Stimulated activated memory B cell treated with anti-CD40 and anti-IgM and Interleukin-4, amounts not matched to agents 10 μg/mL and 1 μg/mL and 100 μg/mL, for 72 hours (primary cell): Measurements from ENCODE around the gene PRKG2.

ENCODE experiments used
- ATAC-seq: fragments of 150-1000 bp; cut with Tn5 transposase; 2 replicates; pipeline ENCODE4 v1.10.0; 2021
- H3K27ac Mint-ChIP-seq: one replicate; pipeline ENCODE4 v1.8.0; 2022; ENCODE audit warnings: mild to moderate bottlenecking, mixed read lengths
- H3K27me3 Mint-ChIP-seq: one replicate; pipeline ENCODE4 v1.8.0; 2022; ENCODE audit warnings: mixed read lengths
- H3K36me3 Mint-ChIP-seq: one replicate; pipeline ENCODE4 v1.8.0; 2022; ENCODE audit warnings: mixed read lengths
- H3K4me1 Mint-ChIP-seq: one replicate; pipeline ENCODE4 v1.8.0; 2022; ENCODE audit warnings: mixed read lengths
- H3K4me3 Mint-ChIP-seq: one replicate; pipeline ENCODE4 v1.8.0; 2022; ENCODE audit warnings: mild to moderate bottlenecking, moderate library complexity, mixed read lengths
- H3K9me3 Mint-ChIP-seq: one replicate; pipeline ENCODE4 v1.8.0; 2022; ENCODE audit warnings: mixed read lengths

PRKG2 gene

GRCh38 chr4:81149976-81150375 lies 65.0 kb downstream of the PRKG2 start:
- no peaks in the 10 kb centered on the region for H3K36me3 Mint-ChIP-seq
- H3K27me3 Mint-ChIP-seq = no peaks in the 10 kb centered on the region
- H3K27ac Mint-ChIP-seq = no peak overlapping the region
- H3K4me1 Mint-ChIP-seq = no peaks in the 10 kb centered on the region
- no peak for ATAC-seq
- no peak overlapping the region for H3K4me3 Mint-ChIP-seq
- no peaks in the 10 kb centered on the region for H3K9me3 Mint-ChIP-seq

- no peak overlapping the region for H3K27ac Mint-ChIP-seq
- ATAC-seq = no peak
- no peaks in the 10 kb centered on the region for H3K36me3 Mint-ChIP-seq
- no peaks in the 10 kb centered on the region for H3K4me1 Mint-ChIP-seq
- no peaks in the 10 kb centered on the region for H3K9me3 Mint-ChIP-seq
- H3K4me3 Mint-ChIP-seq = no peak overlapping the region
- no peaks in the 10 kb centered on the region for H3K27me3 Mint-ChIP-seq
Observed at GRCh38 chr4:81148576-81148975, 66.4 kb downstream of the PRKG2 start.

DNA sequence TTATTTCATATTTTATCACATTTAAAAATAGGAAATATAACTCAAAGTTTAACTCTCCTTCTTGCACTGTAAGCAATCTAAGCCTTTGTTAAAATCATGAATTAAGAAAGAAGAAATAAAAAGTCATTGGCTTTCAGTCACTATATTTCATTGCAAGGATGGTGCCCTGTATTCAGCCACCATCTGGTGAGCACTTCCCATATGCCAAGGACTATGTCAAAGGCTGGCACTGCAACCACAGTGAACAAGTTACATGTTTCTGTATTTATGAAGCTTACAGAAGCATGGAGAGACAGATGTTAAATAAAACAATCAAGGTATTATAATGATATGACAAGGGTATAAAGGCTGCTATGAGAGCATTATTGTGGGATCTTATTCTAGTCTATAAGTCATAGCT lies 68.6 kb downstream of the PRKG2 start:
- no peaks in the 10 kb centered on the region for H3K9me3 Mint-ChIP-seq
- H3K4me3 Mint-ChIP-seq = no peak overlapping the region
- ATAC-seq = no peak
- H3K4me1 Mint-ChIP-seq = no peaks in the 10 kb centered on the region
- no peaks in the 10 kb centered on the region for H3K36me3 Mint-ChIP-seq
- no peak overlapping the region for H3K27ac Mint-ChIP-seq
- no peaks in the 10 kb centered on the region for H3K27me3 Mint-ChIP-seq

GRCh38 chr4:81143183-81143582 lies 71.8 kb downstream of the PRKG2 start:
- no peaks in the 10 kb centered on the region for H3K36me3 Mint-ChIP-seq
- H3K4me3 Mint-ChIP-seq = no peak overlapping the region
- H3K27me3 Mint-ChIP-seq = peaks cover 2% of the 10 kb centered on the region
- H3K27ac Mint-ChIP-seq = no peak overlapping the region
- H3K4me1 Mint-ChIP-seq = no peaks in the 10 kb centered on the region
- H3K9me3 Mint-ChIP-seq = no peaks in the 10 kb centered on the region
- no peak for ATAC-seq

DNA sequence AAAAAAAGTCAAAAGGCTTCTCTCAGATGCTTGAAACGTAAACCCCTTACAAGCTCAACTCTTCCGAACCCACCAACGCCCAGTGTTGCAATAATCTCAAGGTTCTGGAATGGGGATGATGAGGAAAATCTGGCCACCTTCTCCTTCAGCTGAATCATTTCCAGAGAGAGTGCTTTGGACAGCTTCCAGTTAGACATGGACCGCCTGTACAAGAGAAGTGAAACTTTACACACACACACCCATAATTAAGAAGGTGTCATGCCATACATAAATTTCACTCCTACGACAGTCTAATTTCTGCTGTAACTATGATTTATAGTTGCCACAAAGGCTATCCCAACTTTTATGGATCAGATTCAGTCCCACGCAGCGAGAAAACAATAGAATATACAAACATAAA lies 72.3 kb downstream of the PRKG2 start:
- no peak for ATAC-seq
- Mint-ChIP-seq H3K4me1 (no peaks in the 10 kb centered on the region), H3K4me3 (no peak overlapping the region), H3K27me3 (peaks cover 7% of the 10 kb centered on the region), H3K9me3 (no peaks in the 10 kb centered on the region), H3K36me3 (no peaks in the 10 kb centered on the region), H3K27ac (no peak overlapping the region)

GRCh38 chr4:81137894-81138293 lies 77.1 kb downstream of the PRKG2 start:
- Mint-ChIP-seq H3K4me1 (no peaks in the 10 kb centered on the region), H3K36me3 (no peaks in the 10 kb centered on the region), H3K9me3 (no peaks in the 10 kb centered on the region), H3K27me3 (peaks cover 8% of the 10 kb centered on the region), H3K27ac (no peak overlapping the region), H3K4me3 (no peak overlapping the region)
- ATAC-seq = no peak

DNA sequence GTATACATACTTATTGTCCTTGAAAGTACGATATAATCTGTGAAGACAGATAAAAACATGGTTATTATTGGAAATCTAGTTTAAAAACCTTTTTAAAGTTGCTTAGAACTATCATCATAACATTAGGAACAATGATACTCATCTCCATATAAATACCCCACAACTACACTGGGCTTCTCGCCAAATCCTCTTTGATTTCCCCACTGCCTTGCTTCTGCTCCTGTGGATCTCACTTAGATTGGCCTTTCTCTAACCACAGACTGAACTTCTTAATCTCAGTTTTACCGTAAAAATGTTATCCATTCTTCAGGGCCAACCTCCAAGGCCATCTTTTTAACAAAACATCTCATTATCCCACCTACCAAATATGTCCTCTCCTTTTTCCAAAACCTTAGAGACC lies 77.6 kb downstream of the PRKG2 start:
- Mint-ChIP-seq H3K4me3 (no peak overlapping the region), H3K4me1 (no peaks in the 10 kb centered on the region), H3K27ac (no peak overlapping the region), H3K36me3 (no peaks in the 10 kb centered on the region), H3K9me3 (no peaks in the 10 kb centered on the region), H3K27me3 (peaks cover 8% of the 10 kb centered on the region)
- no peak for ATAC-seq

- H3K4me1 Mint-ChIP-seq = no peaks in the 10 kb centered on the region
- no peaks in the 10 kb centered on the region for H3K9me3 Mint-ChIP-seq
- no peaks in the 10 kb centered on the region for H3K36me3 Mint-ChIP-seq
- H3K27ac Mint-ChIP-seq = no peak overlapping the region
- no peak overlapping the region for H3K4me3 Mint-ChIP-seq
- ATAC-seq = no peak
- peaks cover 8% of the 10 kb centered on the region for H3K27me3 Mint-ChIP-seq
Observed at GRCh38 chr4:81136161-81136905, 78.7 kb downstream of the PRKG2 start.

DNA sequence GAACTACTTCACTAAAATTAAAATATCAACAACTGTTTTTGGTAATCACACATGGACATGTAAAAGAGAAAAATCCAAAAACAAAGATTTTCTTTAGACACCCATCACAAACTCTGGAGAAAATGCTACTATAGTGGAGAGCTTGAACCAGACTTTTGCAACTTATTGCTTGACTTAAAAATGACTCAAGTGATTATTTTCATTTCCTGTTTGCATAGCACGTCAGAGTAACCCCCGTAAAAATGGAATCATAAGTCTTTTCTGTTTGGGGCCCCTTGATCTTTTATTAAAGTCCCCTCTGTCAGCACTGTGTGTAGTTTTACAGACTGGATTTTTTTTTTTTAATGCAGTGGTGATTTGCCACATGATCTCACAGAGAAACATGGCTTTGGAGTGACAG lies 79.5 kb downstream of the PRKG2 start:
- Mint-ChIP-seq H3K36me3 (no peaks in the 10 kb centered on the region), H3K4me1 (no peaks in the 10 kb centered on the region), H3K9me3 (no peaks in the 10 kb centered on the region), H3K4me3 (no peak overlapping the region), H3K27ac (no peak overlapping the region), H3K27me3 (peaks cover 8% of the 10 kb centered on the region)
- ATAC-seq = no peak

DNA sequence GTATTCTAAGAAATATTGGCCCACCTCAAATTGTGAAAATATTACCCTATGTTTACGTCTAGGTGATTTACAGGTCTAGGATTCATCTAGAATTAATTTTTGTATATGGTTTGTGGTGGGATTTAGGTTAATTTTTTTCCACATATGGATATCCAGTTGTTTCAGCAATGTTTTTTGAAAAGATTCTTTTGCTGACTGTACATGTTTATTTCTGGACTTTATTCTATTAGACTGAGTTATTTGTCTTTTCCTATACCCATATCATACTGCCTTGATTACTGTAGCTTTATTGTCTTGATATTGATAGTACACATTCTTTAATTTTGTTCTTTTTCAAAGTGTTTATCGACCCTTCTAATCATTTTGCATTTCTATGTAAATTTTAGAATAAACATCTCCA lies 83.5 kb downstream of the PRKG2 start:
- H3K27ac Mint-ChIP-seq = no peak overlapping the region
- ATAC-seq = no peak
- no peaks in the 10 kb centered on the region for H3K4me1 Mint-ChIP-seq
- H3K4me3 Mint-ChIP-seq = no peak overlapping the region
- H3K9me3 Mint-ChIP-seq = no peaks in the 10 kb centered on the region
- H3K36me3 Mint-ChIP-seq = no peaks in the 10 kb centered on the region
- H3K27me3 Mint-ChIP-seq = no peaks in the 10 kb centered on the region

GRCh38 chr4:81131066-81131465 lies 84.0 kb downstream of the PRKG2 start:
- no peak for ATAC-seq
- Mint-ChIP-seq H3K4me3 (no peak overlapping the region), H3K9me3 (no peaks in the 10 kb centered on the region), H3K4me1 (no peaks in the 10 kb centered on the region), H3K27ac (no peak overlapping the region), H3K27me3 (no peaks in the 10 kb centered on the region), H3K36me3 (no peaks in the 10 kb centered on the region)

DNA sequence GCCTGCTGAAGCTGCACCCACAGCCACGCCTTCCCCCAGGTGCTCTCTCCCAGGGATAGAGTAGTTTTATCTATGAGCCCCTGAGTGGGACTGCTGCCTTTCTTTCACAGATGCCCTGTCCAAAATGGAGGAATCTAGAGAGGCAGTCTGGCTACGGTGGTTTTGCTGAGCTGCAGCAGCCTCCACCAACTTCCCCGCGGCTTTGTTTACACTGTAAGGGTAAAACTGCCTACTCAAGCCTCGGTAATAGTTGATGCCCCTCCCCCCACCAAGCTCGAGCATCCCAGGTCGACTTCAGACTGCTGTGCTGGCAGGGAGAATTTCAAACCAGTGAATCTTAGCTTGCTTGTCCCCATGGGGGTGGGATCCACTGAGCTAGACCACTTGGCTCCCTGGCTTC lies 84.5 kb downstream of the PRKG2 start:
- H3K4me3 Mint-ChIP-seq = no peak overlapping the region
- H3K27ac Mint-ChIP-seq = no peak overlapping the region
- ATAC-seq = no peak
- H3K4me1 Mint-ChIP-seq = no peaks in the 10 kb centered on the region
- no peaks in the 10 kb centered on the region for H3K36me3 Mint-ChIP-seq
- no peaks in the 10 kb centered on the region for H3K27me3 Mint-ChIP-seq
- H3K9me3 Mint-ChIP-seq = no peaks in the 10 kb centered on the region

DNA sequence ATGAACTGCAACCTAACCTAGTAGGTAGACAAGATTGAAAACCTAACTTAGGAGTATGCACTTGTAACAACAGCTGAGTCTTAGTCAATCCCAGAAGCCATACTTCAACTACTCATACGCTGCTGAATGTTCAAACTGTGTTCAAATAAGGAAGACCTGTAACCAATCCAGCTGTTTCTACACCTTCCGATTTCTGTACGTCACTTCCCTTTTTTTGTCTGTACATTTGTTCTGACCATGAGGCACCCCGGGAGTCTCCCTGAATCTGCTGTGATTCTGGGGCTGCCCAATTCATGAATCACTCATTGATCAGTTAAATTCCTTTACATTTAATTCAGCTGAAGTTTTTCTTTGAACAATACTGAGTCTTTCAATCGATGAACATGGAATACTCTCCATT lies 95.0 kb downstream of the PRKG2 start:
- Mint-ChIP-seq H3K4me1 (no peaks in the 10 kb centered on the region), H3K27me3 (no peaks in the 10 kb centered on the region), H3K27ac (no peak overlapping the region), H3K4me3 (no peak overlapping the region), H3K9me3 (no peaks in the 10 kb centered on the region), H3K36me3 (no peaks in the 10 kb centered on the region)
- no peak for ATAC-seq

GRCh38 chr4:81118086-81118485 lies 96.9 kb downstream of the PRKG2 start:
- ATAC-seq = no peak
- Mint-ChIP-seq H3K27ac (no peak overlapping the region), H3K4me1 (peaks cover 10% of the 10 kb centered on the region), H3K27me3 (no peaks in the 10 kb centered on the region), H3K36me3 (no peaks in the 10 kb centered on the region), H3K9me3 (no peaks in the 10 kb centered on the region), H3K4me3 (no peak overlapping the region)

DNA sequence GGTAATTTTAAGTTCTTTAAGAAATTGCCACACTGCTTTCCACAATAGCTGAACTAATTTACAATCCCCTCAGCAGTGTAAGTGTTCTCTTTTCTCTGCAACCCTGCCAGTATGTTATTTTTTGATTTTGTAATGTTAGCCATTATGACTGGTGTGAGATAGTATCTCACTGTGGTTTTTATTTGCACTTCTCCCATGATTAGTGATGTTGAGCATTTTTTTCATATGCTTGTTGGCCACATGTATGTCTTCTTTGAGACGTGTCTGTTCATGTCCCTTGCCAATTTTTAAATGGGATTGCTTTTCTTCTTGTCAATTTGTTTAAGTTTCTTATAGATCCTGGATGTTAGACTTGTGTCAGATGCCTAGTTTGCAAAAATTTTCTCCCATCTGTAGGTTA lies 98.5 kb downstream of the PRKG2 start:
- Mint-ChIP-seq H3K4me3 (no peak overlapping the region), H3K9me3 (no peaks in the 10 kb centered on the region), H3K27me3 (no peaks in the 10 kb centered on the region), H3K4me1 (peaks cover 10% of the 10 kb centered on the region), H3K36me3 (no peaks in the 10 kb centered on the region), H3K27ac (no peak overlapping the region)
- ATAC-seq = no peak

DNA sequence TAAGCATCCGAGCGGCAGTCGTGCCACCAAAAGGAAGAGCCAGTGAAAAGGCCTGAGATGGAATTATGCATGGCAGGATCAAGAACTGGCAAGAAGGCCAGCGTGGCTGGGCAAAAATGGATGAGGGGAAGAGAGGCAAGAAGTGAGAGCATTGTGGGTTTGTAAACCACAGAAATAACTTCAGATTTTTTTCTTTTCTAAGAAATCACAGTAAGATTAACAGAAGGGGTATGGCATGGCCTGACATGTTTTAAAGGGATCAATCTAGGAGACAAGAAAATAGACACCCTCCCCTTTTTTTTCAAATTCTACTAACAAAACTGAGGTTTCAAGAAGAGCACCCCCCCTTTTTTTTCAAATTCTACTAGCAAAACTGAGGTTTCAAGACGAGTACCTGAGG lies 102.0 kb downstream of the PRKG2 start:
- H3K27ac Mint-ChIP-seq = no peak overlapping the region
- no peaks in the 10 kb centered on the region for H3K36me3 Mint-ChIP-seq
- no peaks in the 10 kb centered on the region for H3K9me3 Mint-ChIP-seq
- H3K4me3 Mint-ChIP-seq = no peak overlapping the region
- H3K4me1 Mint-ChIP-seq = peaks cover 10% of the 10 kb centered on the region
- no peaks in the 10 kb centered on the region for H3K27me3 Mint-ChIP-seq
- no peak for ATAC-seq

GRCh38 chr4:81109356-81109755 lies 105.7 kb downstream of the PRKG2 start:
- Mint-ChIP-seq H3K27me3 (no peaks in the 10 kb centered on the region), H3K9me3 (peaks cover 4% of the 10 kb centered on the region), H3K27ac (no peak overlapping the region), H3K4me1 (peaks cover 25% of the 10 kb centered on the region), H3K36me3 (no peaks in the 10 kb centered on the region), H3K4me3 (no peak overlapping the region)
- no peak for ATAC-seq
